Cardiac fibroblast (primary cell): ENCODE results near the gene ANGPTL7.
A peak's percentile ranks its signal among the peaks of the same experiment; 100 is the strongest.

Source experiments
- DNase-seq, 2 donors: peaks; one replicate each; pipeline versions ENCODE4 v3.0.0 to v3.0.0-alpha.2; 2010; ENCODE audit warnings: low read depth in 2 of 2
- H3K4me3 ChIP-seq, 2 donors: replicated peaks in 1 of 2; 1 replicate in 1 of 2; 2 replicates in 1 of 2; pipeline ENCODE4 v1.5.1; 2011; ENCODE audit warnings: low read depth in 2 of 2, low read length in 2 of 2, mild to moderate bottlenecking in 2 of 2, moderate library complexity in 1 of 2
- CTCF ChIP-seq: IDR thresholded peaks from one replicate; pipeline ENCODE4 v1.5.1; 2011; ENCODE audit warnings: low read depth, mild to moderate bottlenecking, low read length, inconsistent platforms

ANGPTL7 gene

DNA sequence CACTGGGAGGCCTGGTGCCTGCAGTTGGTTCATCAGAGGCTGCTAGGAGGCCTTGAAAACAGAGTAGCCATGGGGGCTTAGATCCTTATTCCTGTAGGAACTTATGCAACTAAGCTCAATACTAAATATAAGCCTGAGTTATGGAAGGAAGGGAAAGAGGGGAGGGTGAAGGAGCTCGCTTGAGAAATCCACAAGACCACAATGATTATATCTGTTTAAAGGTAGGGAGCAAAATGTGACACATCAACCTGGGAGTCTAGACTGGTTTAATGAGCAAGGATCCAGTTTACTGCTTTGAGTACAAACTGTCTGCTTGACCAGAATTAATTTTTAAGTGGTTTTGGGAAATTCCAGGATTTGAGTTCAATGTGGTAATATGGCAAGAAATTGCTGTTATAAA lies 20.4 kb upstream of the ANGPTL7 start:
- no peak for DNase-seq
- TF ChIP-seq CTCF: no peak
- H3K4me3 ChIP-seq: no peak overlapping the region

DNA sequence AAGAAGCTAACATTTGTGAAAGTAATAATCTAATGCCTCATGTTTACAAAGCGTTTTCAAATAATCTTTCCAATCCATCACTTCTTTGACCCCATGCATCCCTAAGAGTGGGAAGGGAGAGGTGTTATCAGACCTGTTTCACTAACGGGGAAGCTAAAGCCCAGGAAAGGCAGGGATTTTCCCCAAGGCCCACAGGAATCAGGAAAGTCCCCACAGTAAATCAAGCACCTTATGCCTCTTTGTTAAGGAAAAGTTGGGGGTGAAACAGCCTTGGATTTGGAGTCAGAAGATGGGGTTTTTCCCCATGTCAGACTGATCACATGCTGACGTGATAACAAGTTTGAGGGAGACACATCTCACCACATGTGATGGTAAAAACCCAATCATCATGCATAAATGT lies 20.0 kb upstream of the ANGPTL7 start:
- no peak for TF ChIP-seq CTCF
- H3K4me3 ChIP-seq: no peak overlapping the region
- DNase-seq: no peak

- DNase-seq: no peak
- TF ChIP-seq CTCF: no peak
- H3K4me3 ChIP-seq: no peak overlapping the region
These were observed 19.1 kb upstream of the ANGPTL7 start for GRCh38 chr1:11170102-11170501.

DNA sequence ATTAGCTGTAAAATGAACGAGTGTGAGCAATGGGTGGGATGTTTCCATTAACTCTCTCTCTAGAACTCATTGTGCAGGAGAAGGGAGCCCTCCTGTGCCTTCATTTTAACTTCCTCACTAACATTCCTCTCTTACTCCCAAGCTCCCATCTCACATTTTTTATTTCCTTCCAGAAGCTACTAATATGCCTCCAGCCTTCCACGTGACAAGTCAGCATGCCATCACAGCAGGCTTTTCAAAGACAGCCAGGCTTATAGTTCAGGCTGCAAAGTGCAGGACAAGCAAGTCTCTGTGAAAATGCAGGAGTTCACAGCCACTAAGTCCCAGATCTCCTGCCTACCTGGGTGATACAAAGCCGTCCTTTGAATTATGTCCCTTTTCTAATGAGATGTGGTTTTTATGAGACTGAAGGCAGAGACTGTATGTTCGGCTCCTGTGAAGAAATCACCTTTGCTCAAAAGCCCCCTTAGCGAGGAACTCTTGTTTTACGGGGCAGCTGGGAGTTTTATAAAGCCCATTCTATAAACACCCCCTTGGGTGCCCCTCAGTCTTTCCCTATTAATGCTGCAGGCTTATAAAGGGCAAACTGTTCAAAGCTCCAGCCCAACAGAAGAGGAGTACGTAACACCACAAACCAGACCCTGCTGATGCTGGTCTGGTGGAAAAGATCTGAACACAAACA lies 14.8 kb upstream of the ANGPTL7 start:
- no peak overlapping the region for H3K4me3 ChIP-seq
- DNase-seq: peak in 1 of 2 donors; percentile 26
- no peak for TF ChIP-seq CTCF

DNA sequence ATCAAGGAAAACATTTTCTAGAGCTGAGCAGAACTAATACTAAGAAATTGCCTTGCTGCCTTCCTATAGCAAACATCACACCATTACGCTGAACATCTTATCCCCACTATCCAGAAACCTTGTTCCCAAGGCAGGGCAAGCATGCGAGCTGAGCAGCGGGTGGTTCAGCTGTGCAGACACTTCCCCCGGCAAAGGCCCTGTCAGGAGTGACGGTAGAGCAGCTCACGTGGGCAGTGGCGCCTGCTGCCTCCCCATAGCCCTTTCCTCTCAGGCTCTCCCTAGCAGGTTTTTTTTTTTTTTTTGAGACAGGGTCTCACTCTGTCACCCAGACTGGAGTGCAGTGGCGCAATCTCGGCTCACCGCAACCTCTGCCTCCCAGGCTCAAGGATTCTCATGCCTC lies 13.7 kb upstream of the ANGPTL7 start:
- DNase-seq: no peak
- H3K4me3 ChIP-seq: no peak overlapping the region
- TF ChIP-seq CTCF: no peak

GRCh38 chr1:11176081-11176706 lies 13.0 kb upstream of the ANGPTL7 start:
- DNase-seq: peak in 1 of 2 donors; percentile 17
- no peak overlapping the region for H3K4me3 ChIP-seq
- no peak for TF ChIP-seq CTCF
